Activated CD4-positive, alpha-beta T cell treated with anti-CD3 and anti-CD28 coated beads, Interleukin-2, amount 50 U/mL, for 1 hour (primary cell): ENCODE measurements around the gene AKT2.

ENCODE experiments used
- DNase-seq: peaks from one replicate; pipeline ENCODE4 v3.0.0-alpha.2; 2020

AKT2 gene

DNA sequence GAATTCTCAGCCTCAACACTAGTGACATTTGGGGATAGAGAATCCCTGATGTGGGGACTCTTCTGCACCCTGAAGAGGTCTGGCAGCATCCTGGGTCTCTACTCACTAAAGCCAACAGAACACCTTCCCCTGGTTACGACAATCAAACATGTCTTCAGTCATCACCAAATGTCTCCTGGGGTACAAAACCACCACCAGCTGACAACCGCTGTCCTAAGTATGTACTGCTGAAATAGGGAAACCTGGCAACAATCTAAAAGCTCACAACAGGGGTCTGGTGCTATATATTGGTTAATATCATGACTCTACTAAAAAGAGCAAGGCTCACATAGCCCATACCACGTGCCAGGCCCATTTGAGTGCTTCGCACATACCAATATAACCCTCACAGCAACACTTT is 13.4 kb downstream of the AKT2 start:
- no peak for DNase-seq

- DNase-seq = no peak
These were observed 14.6 kb downstream of the AKT2 start for GRCh38 chr19:40270362-40271089.

DNA sequence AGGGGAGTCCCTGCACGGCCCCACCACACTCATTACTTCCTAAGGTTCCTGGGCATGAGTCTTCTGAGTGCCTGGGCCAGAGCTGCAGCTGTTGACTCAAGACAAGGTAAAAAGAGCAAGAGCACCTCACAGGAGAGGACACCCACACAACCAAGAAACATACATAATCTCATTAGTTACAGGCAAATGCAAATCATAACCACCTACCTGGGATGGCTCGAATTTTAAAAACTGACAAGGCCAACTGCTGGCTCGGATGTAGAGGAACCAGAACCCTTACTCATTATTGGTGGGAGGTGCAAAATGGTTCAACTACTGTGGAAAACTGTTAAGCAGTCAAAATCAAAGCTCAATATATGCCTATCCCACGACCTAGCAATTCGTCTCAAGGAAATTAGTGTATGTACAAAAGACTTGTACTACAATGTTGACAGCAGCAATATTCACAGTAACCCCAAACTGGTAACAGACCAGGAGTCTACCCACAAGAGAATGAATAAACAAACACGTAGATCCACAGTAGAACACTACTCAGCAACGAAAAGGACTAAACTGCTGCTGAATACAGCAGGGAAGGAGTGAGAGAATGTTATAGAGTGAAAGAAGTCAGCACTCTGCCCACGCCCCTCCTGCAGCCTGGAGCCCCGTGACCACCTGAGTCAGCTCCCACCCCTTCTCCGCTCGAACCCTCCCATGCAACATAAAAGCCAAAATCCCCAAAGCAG is 15.8 kb downstream of the AKT2 start:
- no peak for DNase-seq

DNA sequence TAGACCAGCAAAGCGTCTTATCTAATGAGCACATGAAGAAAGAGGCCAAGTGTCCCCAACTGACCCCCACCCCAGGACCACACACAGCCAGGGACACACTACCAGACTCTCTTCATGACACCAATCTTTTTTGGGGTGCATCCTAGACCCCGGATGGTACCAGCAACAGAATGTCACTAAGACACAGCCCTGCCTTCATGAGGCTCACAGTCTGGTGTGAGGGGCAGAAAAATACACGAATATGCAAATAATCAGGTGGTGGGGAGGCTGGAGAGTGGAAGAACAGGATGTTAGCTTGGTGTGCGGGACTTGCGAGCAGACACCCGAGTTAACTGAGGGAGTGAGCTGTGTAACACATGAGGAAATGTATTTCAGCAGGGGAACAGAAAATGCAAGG is 17.5 kb downstream of the AKT2 start:
- no peak for DNase-seq

DNA sequence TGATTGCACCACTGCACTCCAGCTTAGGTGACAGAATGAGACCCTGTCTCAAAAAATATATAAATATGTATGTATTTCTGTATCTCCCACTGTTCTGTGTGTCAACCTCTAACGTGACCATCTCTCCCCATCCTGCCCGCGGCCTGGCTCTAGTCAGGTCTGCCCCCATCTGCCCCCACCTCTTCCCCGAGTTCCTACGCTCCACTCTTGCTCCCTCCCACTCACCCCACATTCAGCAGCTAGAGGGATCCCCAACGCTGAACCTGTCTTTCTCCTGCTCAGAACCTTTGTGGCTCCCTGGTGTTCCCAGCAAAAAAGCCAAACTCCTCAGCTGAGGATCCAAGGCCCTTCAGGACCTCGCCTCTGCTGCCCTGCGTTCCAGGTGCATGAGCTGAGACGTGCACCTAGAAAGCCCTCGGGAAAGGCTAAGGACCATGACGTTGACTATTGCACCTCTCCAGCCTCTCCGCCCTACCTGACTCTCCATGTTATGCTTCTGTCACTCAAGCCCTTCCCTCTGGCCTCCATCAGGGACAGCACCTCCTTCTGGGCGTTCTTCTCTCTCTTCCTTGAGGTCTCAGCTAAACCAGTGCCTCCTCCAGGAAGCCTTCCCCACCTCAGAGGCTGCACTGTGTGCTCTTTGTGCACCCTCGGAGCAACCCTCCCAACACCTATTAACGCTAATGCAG is 18.1 kb downstream of the AKT2 start:
- DNase-seq = no peak

DNA sequence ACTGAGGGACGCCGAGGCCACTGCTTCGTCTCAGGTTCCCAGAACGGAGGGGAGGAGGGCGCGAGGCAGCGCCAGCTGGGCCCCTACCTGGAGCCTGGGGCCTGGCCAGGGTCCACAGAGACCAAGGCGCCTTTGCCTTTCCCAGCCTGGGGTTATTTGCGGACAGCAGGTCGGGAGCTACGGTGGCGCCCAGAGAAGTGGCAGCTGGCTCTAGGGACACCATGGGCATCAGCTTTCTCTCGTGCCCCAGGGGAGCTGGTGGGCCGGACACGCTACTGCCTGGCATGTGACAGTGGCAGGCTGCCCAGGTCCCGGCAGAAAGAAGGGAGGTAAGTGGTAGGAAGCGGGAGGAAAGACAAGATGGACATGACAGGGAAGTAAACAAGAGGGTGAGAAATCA is 19.0 kb downstream of the AKT2 start:
- no peak for DNase-seq

DNA sequence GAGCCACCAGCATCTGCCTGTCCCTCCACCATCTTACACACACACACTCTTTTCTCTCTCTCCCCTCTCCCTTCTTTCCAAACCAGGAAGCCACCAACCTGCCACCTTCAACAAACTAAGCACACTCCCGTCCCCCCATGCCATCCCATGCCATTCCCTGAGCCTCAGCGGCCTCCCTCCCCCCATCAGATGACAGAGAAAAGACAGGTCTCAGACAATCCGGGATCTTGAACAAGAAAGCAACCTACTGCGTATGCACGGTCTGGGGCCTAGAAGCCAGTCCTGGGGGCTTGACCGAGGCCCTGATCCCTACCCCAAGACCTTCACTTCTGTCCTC is 19.4 kb downstream of the AKT2 start:
- no peak for DNase-seq

DNA sequence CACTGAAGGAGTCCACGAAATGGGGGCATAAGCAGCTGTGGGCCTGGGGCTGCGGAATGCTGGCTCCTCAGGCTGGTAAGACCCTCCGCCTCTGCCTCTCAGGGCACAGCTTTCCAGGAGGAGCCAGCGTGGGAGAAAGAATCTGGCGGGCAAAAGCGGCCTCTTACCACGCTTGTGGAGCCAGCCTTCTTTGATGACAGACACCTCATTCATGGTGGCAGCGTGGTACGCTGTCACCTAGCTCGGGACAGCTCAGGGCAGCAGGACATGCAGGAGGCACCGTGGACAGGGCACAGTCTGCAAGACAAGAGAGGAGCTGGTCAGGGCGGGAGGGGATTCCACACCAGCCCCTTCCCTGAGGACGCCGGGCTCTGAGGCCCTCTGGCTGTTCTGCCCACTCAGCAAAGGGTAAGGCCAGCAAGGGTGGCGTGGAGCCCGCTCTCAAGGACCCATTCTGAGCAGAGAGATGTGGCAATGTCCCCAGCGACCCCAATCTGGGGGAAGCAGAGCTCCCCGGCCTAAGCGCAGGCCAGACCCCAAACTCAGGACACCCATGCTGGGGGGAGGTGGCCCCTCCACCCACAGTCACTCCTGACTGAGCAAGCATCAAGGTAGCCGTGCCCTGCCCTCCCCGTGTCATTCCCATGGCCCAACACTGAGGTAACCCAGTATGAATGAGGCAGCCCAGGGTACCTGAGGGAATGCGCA is 19.9 kb downstream of the AKT2 start:
- DNase-seq = no peak

- no peak for DNase-seq
These were observed 20.7 kb downstream of the AKT2 start for GRCh38 chr19:40264314-40265054.

GRCh38 chr19:40263440-40264313 is 21.5 kb downstream of the AKT2 start:
- no peak for DNase-seq

DNA sequence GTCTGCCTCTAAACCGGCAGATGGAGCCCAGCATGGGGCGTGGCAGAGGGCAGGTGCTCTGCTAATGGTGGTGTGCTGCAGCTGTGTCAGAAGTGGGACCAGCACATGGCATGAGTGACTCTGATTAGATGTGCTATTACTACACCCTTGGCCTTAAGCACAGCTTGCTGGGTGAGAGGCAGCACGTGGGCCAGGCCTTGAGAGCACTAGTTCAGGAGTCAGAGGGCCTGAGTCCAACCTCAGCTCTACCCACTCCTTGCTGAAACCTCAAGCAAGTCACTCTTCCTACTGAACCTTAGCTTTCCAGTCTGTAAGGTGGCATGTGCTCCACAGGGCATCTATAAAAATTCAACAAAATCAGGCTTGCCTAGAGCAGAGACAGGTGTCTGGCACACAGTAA is 22.7 kb downstream of the AKT2 start:
- no peak for DNase-seq

- no peak for DNase-seq
These were observed 23.5 kb downstream of the AKT2 start for GRCh38 chr19:40261631-40262030.

DNA sequence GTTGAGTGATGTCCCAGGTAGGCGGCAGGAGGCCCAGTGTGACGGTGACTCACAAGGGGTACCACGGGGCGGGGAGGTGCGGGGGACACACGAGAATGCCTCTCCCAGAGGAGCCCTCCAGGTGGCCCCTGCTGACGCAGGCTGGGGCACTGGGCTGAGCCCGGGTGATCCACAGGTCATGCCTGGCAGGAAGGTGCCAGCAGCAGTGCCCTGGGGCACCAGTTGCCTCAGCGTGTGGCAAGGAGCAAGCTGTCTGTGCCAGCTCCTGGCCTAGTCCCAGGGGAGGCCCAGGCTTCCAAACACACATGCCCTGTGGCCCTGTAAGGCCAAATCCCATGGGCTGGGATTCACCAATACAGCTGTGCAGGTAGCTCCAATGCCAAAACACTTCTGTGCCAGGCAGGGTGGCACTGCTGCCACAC is 28.0 kb downstream of the AKT2 start:
- DNase-seq = no peak

GRCh38 chr19:40256512-40256911 is 28.6 kb downstream of the AKT2 start:
- DNase-seq = no peak

DNA sequence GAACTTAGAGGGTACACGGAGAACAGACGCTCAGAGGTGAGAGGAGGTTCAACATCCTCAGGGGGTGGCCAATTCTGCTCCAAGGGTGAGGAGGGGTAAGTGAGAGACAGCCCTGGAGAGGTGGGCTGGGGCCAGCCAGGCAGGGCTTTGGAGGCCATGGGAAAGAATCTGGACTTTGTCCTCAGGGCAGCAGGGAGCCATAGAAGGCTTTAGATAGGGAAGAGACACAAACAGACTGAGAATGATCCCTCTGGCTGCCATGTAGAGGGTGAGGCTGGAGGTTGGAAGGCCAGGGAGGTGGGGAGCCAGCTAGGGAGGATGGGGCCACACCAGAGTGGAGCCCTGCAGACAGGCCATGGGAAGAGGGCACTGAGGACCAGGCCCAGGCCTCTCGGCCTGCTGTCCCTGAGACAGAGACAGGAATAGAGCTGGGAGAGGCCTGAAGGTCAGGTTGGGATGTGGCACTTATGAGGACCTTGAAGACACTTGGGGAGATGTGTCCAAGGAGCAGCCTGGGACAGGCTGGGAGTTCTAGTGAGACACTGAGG is 29.5 kb downstream of the AKT2 start:
- DNase-seq = no peak

DNA sequence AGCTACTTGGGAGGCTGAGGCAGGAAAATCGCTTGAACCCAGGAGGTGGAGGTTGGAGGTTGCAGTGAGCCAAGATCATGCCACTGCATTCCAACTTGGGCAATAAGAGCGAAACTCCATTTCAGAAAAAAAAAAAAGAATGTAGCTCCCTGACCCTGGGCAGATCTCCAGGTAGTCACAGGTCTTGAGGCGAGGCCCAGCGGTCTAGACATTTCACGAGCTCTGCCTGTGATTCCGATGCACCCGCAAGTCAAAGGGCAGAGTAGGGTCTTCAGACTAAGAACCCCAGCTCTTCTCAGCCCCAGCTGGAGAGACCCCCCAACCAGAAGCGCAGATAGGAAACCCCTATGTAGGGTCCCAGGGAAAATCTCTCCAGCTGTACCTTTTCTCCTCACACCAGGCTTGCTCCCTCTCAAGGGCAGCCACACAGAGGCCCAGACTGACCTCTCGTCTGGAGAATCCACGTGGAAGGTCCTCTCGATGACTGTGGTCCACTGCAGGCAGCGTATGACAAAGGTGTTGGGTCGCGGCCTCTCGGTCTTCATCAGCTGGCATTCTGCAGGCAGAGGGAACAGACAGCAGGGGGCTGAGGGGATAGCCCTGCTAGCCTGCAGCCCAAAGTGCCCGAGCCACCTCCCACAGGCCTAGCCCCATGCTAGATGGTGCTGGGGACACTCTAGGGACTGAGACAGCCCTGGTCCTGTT is 30.3 kb downstream of the AKT2 start:
- DNase-seq = no peak

- DNase-seq = no peak
These were observed 31.5 kb downstream of the AKT2 start for GRCh38 chr19:40253611-40254092.

- DNase-seq = no peak
These were observed 32.8 kb downstream of the AKT2 start for GRCh38 chr19:40252395-40252794.

GRCh38 chr19:40251991-40252390 is 33.2 kb downstream of the AKT2 start:
- no peak for DNase-seq

DNA sequence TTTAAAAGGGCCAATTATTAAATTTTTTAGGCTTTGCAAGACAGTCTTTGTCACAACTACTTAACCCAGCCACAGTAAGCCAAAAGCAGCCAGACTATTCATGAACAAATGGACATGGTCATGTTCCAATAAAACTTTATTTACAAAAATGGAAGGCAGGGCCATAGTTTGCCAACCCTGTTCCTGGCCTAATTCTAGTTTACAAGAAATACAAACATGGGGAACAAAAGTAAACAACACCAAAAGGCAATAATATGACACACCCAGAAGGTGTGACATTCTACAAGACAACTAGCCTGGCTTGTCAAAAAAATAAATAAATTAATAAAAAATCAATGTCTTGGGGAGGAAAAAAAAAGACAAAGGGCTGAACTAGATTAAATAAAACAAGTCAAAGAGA is 33.9 kb downstream of the AKT2 start:
- no peak for DNase-seq

GRCh38 chr19:40249781-40250180 is 35.4 kb downstream of the AKT2 start:
- no peak for DNase-seq
